Ovary (tissue), 3 donors: ENCODE data around the gene SNAP47.

Experiments used
- CTCF ChIP-seq, 3 donors: fragments of 450-650 bp in 2 of 3; fragments of 200-600 bp in 1 of 3; IDR thresholded peaks; one replicate each; pipeline versions ENCODE4 v1.5.1 to v1.8.0; 2016 to 2022; ENCODE audit warnings: antibody characterized with exemption in 3 of 3, mild to moderate bottlenecking in 1 of 3
- POLR2A ChIP-seq: fragments of 450-650 bp; IDR thresholded peaks from one replicate; pipeline ENCODE4 v1.6.1; 2017; ENCODE audit warnings: antibody characterized with exemption, mild to moderate bottlenecking, moderate library complexity
- donor health status: DM: no; HTN: no; CAD: no.

- TF ChIP-seq CTCF (IDR thresholded peaks at IDR 0.05) (no peak), POLR2A (no peak)
These were observed 11.8 kb upstream of the SNAP47 start for GRCh38 chr1:227723474-227723873.
